K562 (cell line): ENCODE measurements around the gene MARCHF7.

Experiments used
- CHD1 ChIP-seq: fragments of 200-600 bp; sonication (generic); IDR thresholded peaks from one replicate; pipeline ENCODE4 v1.6.1; 2012; ENCODE audit warnings: mild to moderate bottlenecking, moderate library complexity, low read length, inconsistent platforms
- CHD4 ChIP-seq: fragments of 200-600 bp; sonication (generic); IDR thresholded peaks from 3 replicates; pipeline ENCODE4 v1.6.1; 2012; ENCODE audit warnings: low read depth, mild to moderate bottlenecking, mixed read lengths, low read length, inconsistent platforms; ENCODE audit not compliant: insufficient read depth, insufficient replicate concordance, poor library complexity, severe bottlenecking
- ILF3 ChIP-seq: fragments of 450-650 bp; IDR thresholded peaks from 2 replicates; pipeline ENCODE4 v1.6.1; 2018; ENCODE audit warnings: antibody characterized with exemption, mild to moderate bottlenecking, moderate library complexity, borderline replicate concordance
- NR4A1 ChIP-seq, 2 experiments: fragments of 250-450 bp in 1 of 2; fragments of 450-650 bp in 1 of 2; sonication (Bioruptor Pico) in 1 of 2; IDR thresholded peaks; 2 replicates each; pipeline versions ENCODE4 v1.4.0 to v1.6.1; 2016 to 2020; ENCODE audit warnings: mild to moderate bottlenecking in 2 of 2, missing compliant biosample characterization in 1 of 2, missing genetic modification characterization in 1 of 2, moderate library complexity in 1 of 2
- RAD21 ChIP-seq, 2 experiments: fragments of 250-450 bp in 1 of 2; fragments of 450-650 bp in 1 of 2; sonication (Bioruptor Pico) in 1 of 2; formaldehyde crosslinking in 1 of 2; IDR thresholded peaks in 1 of 2; conservative IDR thresholded peaks in 1 of 2; 2 replicates each; pipeline versions ENCODE4 v1.4.0 to v1.8.0; 2020 to 2022; ENCODE audit warnings: mild to moderate bottlenecking in 2 of 2, moderate library complexity in 1 of 2
- SP2 ChIP-seq: IDR thresholded peaks from 2 replicates; pipeline ENCODE4 v1.6.1; 2011; ENCODE audit warnings: mild to moderate bottlenecking, low read depth, low read length, moderate library complexity; ENCODE audit not compliant: poor library complexity, severe bottlenecking; ENCODE audit errors: extremely low read depth
- THRAP3 ChIP-seq: fragments of 450-650 bp; IDR thresholded peaks from 2 replicates; pipeline ENCODE4 v1.6.1; 2016; ENCODE audit warnings: mild to moderate bottlenecking, inconsistent platforms, borderline replicate concordance
- TF ChIP-seq, protein P1 (sequence below), 3 experiments: IDR thresholded peaks in 2 of 3; conservative IDR thresholded peaks in 1 of 3; 2 replicates each; pipeline ENCODE4 v1.5.1; 2011 to 2012; ENCODE audit warnings: low read length in 3 of 3, mild to moderate bottlenecking in 3 of 3, control low read depth in 2 of 3, improper control_type of control experiment in 1 of 3, inconsistent platforms in 1 of 3, low read depth in 1 of 3, mixed read lengths in 1 of 3, moderate library complexity in 1 of 3; ENCODE audit not compliant: insufficient read depth in 2 of 3
- TF ChIP-seq, protein P2 (sequence below): fragments of 250-450 bp; sonication (Bioruptor Pico); IDR thresholded peaks from 2 replicates; pipeline ENCODE4 v1.5.0; 2020; ENCODE audit warnings: mild to moderate bottlenecking, borderline replicate concordance
- TF ChIP-seq, protein P3 (sequence below): sonication (generic); formaldehyde crosslinking; IDR thresholded peaks from 2 replicates; pipeline ENCODE4 v1.8.0; 2022; ENCODE audit warnings: mild to moderate bottlenecking, low read depth, missing genetic modification reagents

DNA sequence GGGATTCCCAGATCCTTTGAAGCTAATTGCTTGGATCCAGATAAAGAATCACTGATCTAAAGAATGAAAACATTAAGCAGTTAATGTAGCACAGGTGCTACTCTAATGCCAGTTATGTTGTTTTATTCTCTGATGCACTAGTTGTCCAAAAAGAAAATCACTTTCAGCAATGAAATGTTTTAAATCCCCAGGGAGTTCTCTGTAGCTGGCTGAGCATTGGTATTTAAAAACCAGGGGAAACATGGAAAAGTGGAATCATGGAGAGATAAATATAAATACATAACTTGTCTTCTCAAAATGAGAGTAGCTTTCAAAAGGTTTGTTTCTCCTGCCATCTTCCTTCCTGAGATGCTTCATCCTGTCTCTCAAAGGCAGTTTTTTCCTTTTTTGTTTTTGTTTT is 48.0 kb downstream of the MARCHF7 start:
- TF ChIP-seq, protein P1, sequence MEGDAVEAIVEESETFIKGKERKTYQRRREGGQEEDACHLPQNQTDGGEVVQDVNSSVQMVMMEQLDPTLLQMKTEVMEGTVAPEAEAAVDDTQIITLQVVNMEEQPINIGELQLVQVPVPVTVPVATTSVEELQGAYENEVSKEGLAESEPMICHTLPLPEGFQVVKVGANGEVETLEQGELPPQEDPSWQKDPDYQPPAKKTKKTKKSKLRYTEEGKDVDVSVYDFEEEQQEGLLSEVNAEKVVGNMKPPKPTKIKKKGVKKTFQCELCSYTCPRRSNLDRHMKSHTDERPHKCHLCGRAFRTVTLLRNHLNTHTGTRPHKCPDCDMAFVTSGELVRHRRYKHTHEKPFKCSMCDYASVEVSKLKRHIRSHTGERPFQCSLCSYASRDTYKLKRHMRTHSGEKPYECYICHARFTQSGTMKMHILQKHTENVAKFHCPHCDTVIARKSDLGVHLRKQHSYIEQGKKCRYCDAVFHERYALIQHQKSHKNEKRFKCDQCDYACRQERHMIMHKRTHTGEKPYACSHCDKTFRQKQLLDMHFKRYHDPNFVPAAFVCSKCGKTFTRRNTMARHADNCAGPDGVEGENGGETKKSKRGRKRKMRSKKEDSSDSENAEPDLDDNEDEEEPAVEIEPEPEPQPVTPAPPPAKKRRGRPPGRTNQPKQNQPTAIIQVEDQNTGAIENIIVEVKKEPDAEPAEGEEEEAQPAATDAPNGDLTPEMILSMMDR (IDR thresholded peaks at IDR 0.05 in 2 of 3, conservative IDR thresholded peaks at IDR 0.05 in 1 of 3; ENCODE audit: insufficient read depth in 2 of 3, low read depth in 1 of 3, low read length in 3 of 3), result no peak
- no peak for TF ChIP-seq NR4A1 (CRISPR knock-in tag; IDR thresholded peaks at IDR 0.05)
- TF ChIP-seq NR4A1 (tag; IDR thresholded peaks at IDR 0.05), result no peak
- no peak for TF ChIP-seq RAD21 (CRISPR knock-in tag; conservative IDR thresholded peaks at IDR 0.05 in 1 of 2, IDR thresholded peaks at IDR 0.05 in 1 of 2)
- no peak for TF ChIP-seq CHD4
- TF ChIP-seq, protein P2, sequence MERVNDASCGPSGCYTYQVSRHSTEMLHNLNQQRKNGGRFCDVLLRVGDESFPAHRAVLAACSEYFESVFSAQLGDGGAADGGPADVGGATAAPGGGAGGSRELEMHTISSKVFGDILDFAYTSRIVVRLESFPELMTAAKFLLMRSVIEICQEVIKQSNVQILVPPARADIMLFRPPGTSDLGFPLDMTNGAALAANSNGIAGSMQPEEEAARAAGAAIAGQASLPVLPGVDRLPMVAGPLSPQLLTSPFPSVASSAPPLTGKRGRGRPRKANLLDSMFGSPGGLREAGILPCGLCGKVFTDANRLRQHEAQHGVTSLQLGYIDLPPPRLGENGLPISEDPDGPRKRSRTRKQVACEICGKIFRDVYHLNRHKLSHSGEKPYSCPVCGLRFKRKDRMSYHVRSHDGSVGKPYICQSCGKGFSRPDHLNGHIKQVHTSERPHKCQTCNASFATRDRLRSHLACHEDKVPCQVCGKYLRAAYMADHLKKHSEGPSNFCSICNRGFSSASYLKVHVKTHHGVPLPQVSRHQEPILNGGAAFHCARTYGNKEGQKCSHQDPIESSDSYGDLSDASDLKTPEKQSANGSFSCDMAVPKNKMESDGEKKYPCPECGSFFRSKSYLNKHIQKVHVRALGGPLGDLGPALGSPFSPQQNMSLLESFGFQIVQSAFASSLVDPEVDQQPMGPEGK (CRISPR knock-in tag), result no peak
- no peak for TF ChIP-seq SP2
- TF ChIP-seq THRAP3, result no peak
- no peak for TF ChIP-seq CHD1
- TF ChIP-seq, protein P3, sequence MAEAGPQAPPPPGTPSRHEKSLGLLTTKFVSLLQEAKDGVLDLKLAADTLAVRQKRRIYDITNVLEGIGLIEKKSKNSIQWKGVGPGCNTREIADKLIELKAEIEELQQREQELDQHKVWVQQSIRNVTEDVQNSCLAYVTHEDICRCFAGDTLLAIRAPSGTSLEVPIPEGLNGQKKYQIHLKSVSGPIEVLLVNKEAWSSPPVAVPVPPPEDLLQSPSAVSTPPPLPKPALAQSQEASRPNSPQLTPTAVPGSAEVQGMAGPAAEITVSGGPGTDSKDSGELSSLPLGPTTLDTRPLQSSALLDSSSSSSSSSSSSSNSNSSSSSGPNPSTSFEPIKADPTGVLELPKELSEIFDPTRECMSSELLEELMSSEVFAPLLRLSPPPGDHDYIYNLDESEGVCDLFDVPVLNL, result no peak
- TF ChIP-seq ILF3, result no peak
